IMR-90 (cell line): ENCODE data around the gene PREP. TPM values are rescaled to one million over a fixed set of nuclear protein-coding genes. Genes with fewer than 3 reads are reported as not detected.
A peak's percentile ranks its signal among the peaks of the same experiment; 100 is the strongest.

ENCODE experiments used
- ATAC-seq: fragments of 200-7000 bp; cut with Tn5 transposase; 2 replicates; pipeline ENCODE4 v1.9.1; 2020; ENCODE audit warnings: low read depth, mild to moderate bottlenecking, moderate library complexity
- BruUV-seq: library from RNA; stranded (reverse); fragments of 400-500 nt; replicated peaks from 2 replicates; lab custom pipeline; 2021; lab: Mats Ljungman, UMichigan
- CTCF ChIA-PET: fragments of 300-600 bp; formaldehyde crosslinking; extraction: SDS; loops from one replicate; lab custom pipeline; 2021; ENCODE audit warnings: antibody characterized with exemption; lab: Yijun Ruan, JAX
- POLR2A ChIA-PET: fragments of 300-600 bp; sonication (Branson Sonifier 250); formaldehyde crosslinking; loops from one replicate; lab custom pipeline; 2022; ENCODE audit warnings: antibody characterized with exemption; ENCODE audit not compliant: unreplicated experiment; lab: Charles Lee
- DNase-seq: peaks from one replicate; pipeline ENCODE4 v3.0.0; 2013
- H2AFZ ChIP-seq: replicated peaks from 2 replicates; pipeline ENCODE3; 2013; ENCODE audit warnings: low read length, mild to moderate bottlenecking; ENCODE audit not compliant: poor library complexity
- H2AK5ac ChIP-seq: 2 replicates; pipeline ENCODE4 v1.6.1; 2013; ENCODE audit warnings: low read depth, low read length, inconsistent platforms
- H2AK9ac ChIP-seq: replicated peaks from 2 replicates; pipeline ENCODE3; 2013; ENCODE audit warnings: mild to moderate bottlenecking, low read depth, low read length, moderate library complexity; ENCODE audit not compliant: poor library complexity
- H2BK120ac ChIP-seq: 2 replicates; pipeline ENCODE4 v1.6.1; 2013; ENCODE audit warnings: low read depth, low read length, inconsistent platforms
- H2BK15ac ChIP-seq: 3 replicates; pipeline ENCODE4 v1.6.1; 2013; ENCODE audit warnings: low read depth, low read length, inconsistent platforms
- H2BK20ac ChIP-seq: 2 replicates; pipeline ENCODE4 v1.6.1; 2013; ENCODE audit warnings: low read depth, mild to moderate bottlenecking, inconsistent platforms, low read length, moderate library complexity
- H2BK5ac ChIP-seq: 2 replicates; pipeline ENCODE4 v1.6.1; 2013; ENCODE audit warnings: mild to moderate bottlenecking, low read depth, low read length, inconsistent platforms; ENCODE audit not compliant: poor library complexity, severe bottlenecking
- H3K14ac ChIP-seq: replicated peaks from 2 replicates; pipeline ENCODE4 v1.6.1; 2013; ENCODE audit warnings: low read depth, low read length, inconsistent platforms
- H3K18ac ChIP-seq: 2 replicates; pipeline ENCODE4 v1.6.1; 2013; ENCODE audit warnings: low read depth, low read length, control low read depth
- H3K23ac ChIP-seq: 2 replicates; pipeline ENCODE4 v1.6.1; 2013; ENCODE audit warnings: low read depth, low read length, inconsistent platforms
- H3K27ac ChIP-seq: 2 replicates; pipeline ENCODE4 v1.5.1; 2013; ENCODE audit warnings: mild to moderate bottlenecking, control low read depth, low read length; ENCODE audit not compliant: insufficient read depth
- H3K27me3 ChIP-seq: 2 replicates; pipeline ENCODE4 v1.6.1; 2013; ENCODE audit warnings: low read length; ENCODE audit not compliant: control insufficient read depth, insufficient read depth
- H3K36me3 ChIP-seq: 2 replicates; pipeline ENCODE4 v1.6.1; 2013; ENCODE audit warnings: low read length, mixed read lengths; ENCODE audit not compliant: control insufficient read depth, insufficient read depth
- H3K4ac ChIP-seq: 2 replicates; pipeline ENCODE4 v1.6.1; 2013; ENCODE audit warnings: low read depth, low read length, inconsistent platforms
- H3K4me1 ChIP-seq: 2 replicates; pipeline ENCODE4 v1.6.1; 2013; ENCODE audit warnings: low read length, mixed read lengths; ENCODE audit not compliant: control insufficient read depth, insufficient read depth
- H3K4me2 ChIP-seq: 2 replicates; pipeline ENCODE4 v1.6.1; 2013; ENCODE audit warnings: low read depth, mild to moderate bottlenecking, control low read depth, low read length, moderate library complexity
- H3K4me3 ChIP-seq: 2 replicates; pipeline ENCODE4 v1.5.1; 2013; ENCODE audit warnings: low read depth, mild to moderate bottlenecking, control low read depth, low read length, moderate library complexity; ENCODE audit not compliant: insufficient read depth
- H3K56ac ChIP-seq: 2 replicates; pipeline ENCODE4 v1.6.1; 2013; ENCODE audit warnings: low read length, inconsistent platforms; ENCODE audit not compliant: insufficient read depth; ENCODE audit errors: extremely low read depth
- H3K79me1 ChIP-seq, 2 experiments: 2 replicates each; pipeline ENCODE4 v1.6.1; 2013; ENCODE audit warnings: low read length in 2 of 2, inconsistent platforms in 1 of 2, low read depth in 1 of 2
- H3K9ac ChIP-seq: 2 replicates; pipeline ENCODE4 v1.6.1; 2013; ENCODE audit warnings: low read depth, low read length, control low read depth
- H3K9me1 ChIP-seq: 2 replicates; pipeline ENCODE4 v1.6.1; 2013; ENCODE audit warnings: low read length, inconsistent platforms; ENCODE audit not compliant: insufficient read depth
- H3K9me3 ChIP-seq: 2 replicates; pipeline ENCODE4 v1.6.1; 2013; ENCODE audit warnings: low read length; ENCODE audit not compliant: control insufficient read depth, insufficient read depth
- H4K20me1 ChIP-seq: 2 replicates; pipeline ENCODE4 v1.6.1; 2013; ENCODE audit warnings: low read length, inconsistent platforms; ENCODE audit not compliant: insufficient read depth
- H4K5ac ChIP-seq: 2 replicates; pipeline ENCODE4 v1.6.1; 2013; ENCODE audit warnings: mild to moderate bottlenecking, low read depth, low read length, control low read depth
- H4K8ac ChIP-seq, 2 experiments: 2 replicates each; pipeline ENCODE4 v1.6.1; 2013; ENCODE audit warnings: low read depth in 2 of 2, low read length in 2 of 2, control low read depth in 1 of 2, inconsistent platforms in 1 of 2
- H4K91ac ChIP-seq: 2 replicates; pipeline ENCODE4 v1.6.1; 2013; ENCODE audit warnings: low read depth, low read length, inconsistent platforms; ENCODE audit not compliant: insufficient read depth
- BHLHE40 ChIP-seq: fragments of 150-350 bp; IDR thresholded peaks from 2 replicates; pipeline ENCODE4 v1.6.1; 2016; ENCODE audit warnings: mild to moderate bottlenecking, low read depth, low read length
- CEBPB ChIP-seq: IDR thresholded peaks from 2 replicates; pipeline ENCODE4 v1.6.1; 2012; ENCODE audit warnings: low read depth, low read length, improper control_type of control experiment
- CHD1 ChIP-seq: IDR thresholded peaks from 2 replicates; pipeline ENCODE4 v1.6.1; 2012; ENCODE audit warnings: low read depth, low read length, improper control_type of control experiment
- CTCF ChIP-seq: conservative IDR thresholded peaks from 2 replicates; pipeline ENCODE4 v1.5.1; 2012; ENCODE audit warnings: mild to moderate bottlenecking, low read depth, low read length, improper control_type of control experiment
- ELK1 ChIP-seq: fragments of 150-350 bp; IDR thresholded peaks from 2 replicates; pipeline ENCODE4 v1.6.1; 2016; ENCODE audit warnings: low read depth, mild to moderate bottlenecking, low read length, moderate library complexity, borderline replicate concordance
- FOS ChIP-seq: fragments of 150-350 bp; IDR thresholded peaks from 2 replicates; pipeline ENCODE4 v1.6.1; 2016; ENCODE audit warnings: low read depth, low read length
- MAFK ChIP-seq: IDR thresholded peaks from 2 replicates; pipeline ENCODE4 v1.6.1; 2012; ENCODE audit warnings: low read depth, low read length, improper control_type of control experiment
- MAZ ChIP-seq: IDR thresholded peaks from 2 replicates; pipeline ENCODE4 v1.6.1; 2012; ENCODE audit warnings: low read depth, mild to moderate bottlenecking, low read length, improper control_type of control experiment, moderate library complexity, borderline replicate concordance
- MXI1 ChIP-seq: IDR thresholded peaks from 2 replicates; pipeline ENCODE4 v1.6.1; 2012; ENCODE audit warnings: low read depth, mild to moderate bottlenecking, low read length, moderate library complexity, borderline replicate concordance
- NFE2L2 ChIP-seq: fragments of 150-350 bp; IDR thresholded peaks from 2 replicates; pipeline ENCODE4 v1.6.1; 2016; ENCODE audit warnings: low read depth, mild to moderate bottlenecking, low read length
- POLR2A ChIP-seq: IDR thresholded peaks from 2 replicates; pipeline ENCODE4 v1.6.1; 2012; ENCODE audit warnings: mild to moderate bottlenecking, low read depth, low read length
- RAD21 ChIP-seq: IDR thresholded peaks from 2 replicates; pipeline ENCODE4 v1.6.1; 2012; ENCODE audit warnings: low read length, improper control_type of control experiment
- RCOR1 ChIP-seq: IDR thresholded peaks from 2 replicates; pipeline ENCODE4 v1.6.1; 2012; ENCODE audit warnings: mild to moderate bottlenecking, low read length, improper control_type of control experiment; ENCODE audit not compliant: insufficient replicate concordance
- RFX5 ChIP-seq: IDR thresholded peaks from 2 replicates; pipeline ENCODE4 v1.8.0; 2012; ENCODE audit warnings: low read depth, mild to moderate bottlenecking, low read length, moderate library complexity
- SMC3 ChIP-seq: fragments of 150-350 bp; IDR thresholded peaks from 2 replicates; pipeline ENCODE4 v1.6.1; 2016; ENCODE audit warnings: low read depth, mild to moderate bottlenecking, antibody characterized with exemption, low read length, moderate library complexity
- USF2 ChIP-seq: fragments of 150-350 bp; IDR thresholded peaks from 2 replicates; pipeline ENCODE4 v1.6.1; 2017; ENCODE audit warnings: mild to moderate bottlenecking, antibody characterized with exemption, low read length, low read depth
- dilution Hi-C: fragments of 300-500 bp; cut with HindIII; formaldehyde crosslinking; loops from one replicate; pipeline ENCODE4 v1.14.3; 2018; ENCODE audit warnings: low sequenced_read_pairs; ENCODE audit not compliant: unreplicated experiment
- in situ Hi-C: fragments of 300-500 bp; cut with MboI; formaldehyde crosslinking; loops from 3 replicates; pipeline ENCODE4 v1.14.3; 2019; ENCODE audit warnings: low sequenced_read_pairs, inconsistent platforms, mixed read lengths
- intact Hi-C: fragments of 100-400 bp; cut with micrococcal nuclease; formaldehyde crosslinking; loops from 2 replicates; pipeline ENCODE4 v1.10.0; 2022
- polyA plus RNA-seq, 3 experiments: library from polyadenylated mRNA; depleted of rRNA; stranded (reverse); fragments of >200 nt; gene quantifications; 2 replicates each; pipeline ENCODE4 v1.2.3, GENCODE V29; 2012; ENCODE audit warnings: low replicate concordance in 1 of 3
- total RNA-seq: library from RNA; depleted of rRNA; stranded (reverse); fragments of >200 nt; gene quantifications from 2 replicates; pipeline ENCODE4 v1.2.3, GENCODE V29; 2012

PREP gene
- total and polyA plus RNA-seq, 2 of the 4 experiments (the other 2 are of a cell fraction), result 21.0 to 25.7 TPM

DNA sequence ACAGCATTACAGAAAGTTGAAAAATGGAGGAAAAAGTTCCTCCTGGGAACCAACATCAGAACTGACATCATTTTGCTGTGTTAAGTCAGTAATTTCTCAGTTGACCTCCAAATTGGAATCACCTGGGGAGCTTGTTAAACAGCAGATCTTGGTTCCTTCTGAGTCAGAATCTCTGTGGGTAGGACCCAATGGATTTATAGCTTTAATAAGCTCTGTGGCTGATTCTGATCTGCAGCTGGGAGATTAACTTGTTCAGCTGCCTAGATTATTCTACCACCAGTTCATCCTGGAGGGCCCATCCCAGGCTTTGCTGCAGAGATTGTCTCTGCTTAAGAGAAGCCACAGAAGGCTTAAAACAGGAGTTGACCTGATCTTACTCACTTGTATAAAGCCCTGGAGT is 132.4 kb downstream of the PREP start:
- ATAC-seq (no peak), DNase-seq (peak; percentile 34)
- Histone ChIP-seq H3K56ac (no peak overlapping the region), H3K4me1 (peaks cover 4% of the 10 kb centered on the region; the same call in 1 of the 2 replicates), H4K8ac (no peak overlapping the region), H3K14ac (no peak overlapping the region), H3K4me3 (no peak overlapping the region), H3K4me2 (no peak overlapping the region), H3K23ac (no peak overlapping the region), H2BK20ac (no peak overlapping the region), H3K9ac (no peak overlapping the region), H3K4ac (no peak overlapping the region), H3K36me3 (0 out of 2 replicates have a peak, but pooled peaks cover 2% of the 10 kb centered on the region), H3K18ac (no peak overlapping the region), H2AK5ac (no peak overlapping the region), H3K27ac (no peak overlapping the region), H3K27me3 (no peaks in the 10 kb centered on the region), H2BK5ac (no peak overlapping the region), H4K91ac (no peak overlapping the region), H4K20me1 (no peaks in the 10 kb centered on the region), H4K5ac (no peak overlapping the region), H2AK9ac (no peak overlapping the region), H2BK120ac (no peak overlapping the region), H2BK15ac (no peak overlapping the region), H2AFZ (no peak overlapping the region), H3K9me3 (no peaks in the 10 kb centered on the region), H3K9me1 (no peaks in the 10 kb centered on the region), H3K79me1 (no peaks in the 10 kb centered on the region)
- TF ChIP-seq FOS (no peak), RFX5 (no peak), NFE2L2 (no peak), MAFK (no peak), MXI1 (no peak), CHD1 (no peak), RAD21 (no peak), BHLHE40 (no peak), CEBPB (no peak), CTCF (no peak), SMC3 (no peak), RCOR1 (no peak), MAZ (no peak), USF2 (no peak), POLR2A (no peak), ELK1 (no peak)
- intact Hi-C loops, result no loop called here
- BruUV-seq, result no TSS peak
- dilution Hi-C loops, result no loop called here
- CTCF ChIA-PET, result no interaction called here
- POLR2A ChIA-PET, result no interaction called here
- in situ Hi-C loops, result no loop called here
